Left colon (tissue), 2 donors: ENCODE measurements around the gene CERS3. TPM values are rescaled to one million over a fixed set of nuclear protein-coding genes. Genes with fewer than 3 reads are reported as not detected.

Experiments used
- ATAC-seq: fragments of 200-7000 bp; cut with Tn5 transposase; one replicate; pipeline ENCODE4 v1.9.1; 2020; ENCODE audit warnings: mild to moderate bottlenecking, moderate library complexity
- DNase-seq, 2 donors: peaks; one replicate each; pipeline ENCODE4 v3.0.0-alpha.2; 2020
- intact Hi-C, 2 donors: fragments of 100-400 bp; cut with DNase I in 1 of 2; cut with micrococcal nuclease in 1 of 2; formaldehyde crosslinking; loops; one replicate each; pipeline versions ENCODE4 v1.11.2 to v1.14.0; 2022; cut with DNase I, micrococcal nuclease
- total RNA-seq, 2 donors: library from RNA; stranded (reverse); fragmentation: NEBNext Ultra II Directional; extraction: Animal tissue kit (Norgen Biotek cat#: 25700); gene quantifications; one replicate each; pipeline ENCODE4 v1.2.1, GENCODE V29; 2021
- donor health status: DM: no; HTN: no; CAD: no.
- donor health status: DM: yes; HTN: yes; CAD: no.

CERS3 gene
- total RNA-seq, 2 donors from 2014 or later, result not detected

DNA sequence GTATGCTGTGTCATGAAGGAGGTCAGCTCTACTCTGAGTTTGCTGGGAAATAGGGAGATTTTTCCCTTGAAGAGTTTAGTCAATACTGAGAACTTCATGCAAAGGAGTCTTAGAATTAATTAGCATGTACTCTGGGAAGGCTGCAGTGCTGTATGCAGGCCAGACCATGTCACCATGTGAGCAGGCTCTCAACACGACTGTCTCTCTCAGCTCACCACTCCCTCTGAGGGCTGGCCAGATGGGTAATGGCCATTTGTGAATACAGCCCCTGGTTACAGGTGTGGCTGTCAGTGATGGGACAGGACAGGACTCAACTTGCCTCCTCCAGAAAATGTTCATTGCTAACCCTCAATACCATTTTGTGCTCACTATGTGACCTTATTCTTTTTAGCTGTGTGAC lies 5.1 kb upstream of the CERS3 start:
- no peak for ATAC-seq
- intact Hi-C loops, result no loop called here
- no peak for DNase-seq

DNA sequence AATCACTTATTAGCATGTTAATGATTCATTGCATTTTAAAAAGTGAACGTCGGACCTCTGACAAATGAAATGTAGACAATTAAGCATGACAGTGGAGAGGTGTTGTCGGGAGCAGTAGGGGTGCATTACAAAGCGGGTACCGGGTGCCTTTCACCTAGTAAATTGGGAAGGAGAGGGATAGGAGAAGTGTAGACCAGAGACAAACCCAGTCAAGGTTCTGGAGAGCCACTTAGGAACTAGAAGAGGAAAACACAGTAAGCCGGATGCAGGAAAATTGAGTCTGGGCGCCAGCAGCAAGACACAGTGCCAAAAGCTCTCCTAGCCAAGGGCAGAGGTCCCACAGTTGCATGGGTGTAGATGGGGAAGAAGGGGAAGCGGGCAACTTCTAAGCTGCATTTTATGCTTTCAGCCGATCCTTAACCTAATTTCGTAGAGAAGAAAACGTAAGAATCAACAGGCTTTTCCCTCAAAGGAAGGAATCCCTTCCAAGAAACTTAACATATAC lies 3.1 kb upstream of the CERS3 start:
- intact Hi-C loops, result no loop called here
- ATAC-seq, result no peak

DNA sequence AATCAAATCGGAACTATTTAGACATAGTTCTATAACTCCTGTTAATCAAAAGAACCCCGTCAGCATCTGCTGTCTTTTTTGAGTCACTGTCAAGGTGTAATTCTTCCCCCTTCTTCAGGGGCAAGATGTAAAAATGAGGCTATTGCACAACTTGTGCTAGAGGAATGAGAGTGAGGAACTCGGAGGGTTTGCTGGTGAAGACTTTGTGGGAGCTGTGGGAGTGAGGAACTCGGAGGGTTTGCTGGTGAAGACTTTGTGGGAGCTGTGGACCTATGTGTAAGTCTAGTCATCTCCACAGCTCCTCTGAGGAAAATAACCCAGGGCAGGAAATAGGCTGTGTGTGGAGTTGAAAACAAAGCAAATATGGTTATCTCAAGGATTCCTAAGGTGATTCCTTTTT lies 2.5 kb upstream of the CERS3 start:
- intact Hi-C loops, result no loop called here
- ATAC-seq (no peak), DNase-seq (no peak)

More for the DNA sequence above, 3.1 kb upstream of the CERS3 start:
- no peak for DNase-seq

GRCh38 chr15:100529556-100529955 lies 806 bp upstream of the CERS3 start:
- intact Hi-C loops, result no loop called here
- DNase-seq, result no peak
- no peak for ATAC-seq

DNA sequence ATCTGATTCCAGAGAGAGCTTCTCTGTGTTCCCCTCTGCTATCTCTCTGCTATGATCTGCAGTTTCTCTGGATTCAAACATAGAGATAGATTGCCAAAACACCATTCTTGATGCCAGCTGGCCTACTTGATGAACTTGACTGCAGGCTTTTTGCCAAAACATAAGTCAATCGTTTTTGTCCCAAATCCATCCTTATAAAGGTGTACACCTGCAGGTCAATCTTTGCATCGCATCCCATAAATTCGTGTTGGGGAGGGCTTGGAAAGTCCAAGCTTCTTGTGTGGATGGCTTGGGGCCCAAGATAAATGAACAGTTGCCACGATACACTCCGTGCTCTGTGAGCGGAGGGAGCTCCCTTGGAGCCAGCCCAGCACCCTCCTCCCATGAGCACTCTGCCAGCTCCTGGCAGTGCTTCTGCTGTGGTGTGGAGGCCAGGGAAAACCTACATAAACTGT lies 2.7 kb downstream of the CERS3 start:
- intact Hi-C loops, result no loop called here
- ATAC-seq, result no peak
- DNase-seq, result peak; percentile 11 to 72

DNA sequence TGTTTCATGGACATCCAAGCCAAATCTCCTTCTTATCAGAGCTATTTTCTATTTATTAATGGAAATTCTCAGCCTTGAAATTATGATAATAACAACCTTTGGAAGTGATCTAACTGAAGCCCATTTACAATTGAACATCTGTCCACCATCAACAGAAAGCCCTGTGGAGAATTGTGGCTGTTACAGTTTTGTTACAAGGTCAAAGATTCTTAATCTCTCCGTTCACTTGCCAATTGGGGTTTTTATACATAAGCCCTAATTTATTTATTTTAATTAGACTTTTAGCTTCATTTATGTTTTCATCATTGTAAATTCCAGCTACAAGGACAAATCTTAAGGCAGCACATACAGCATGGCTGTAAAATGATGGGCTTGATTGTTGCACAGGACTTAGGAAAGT lies 3.3 kb downstream of the CERS3 start:
- intact Hi-C loops, result no loop called here
- ATAC-seq (no peak), DNase-seq (no peak)

DNA sequence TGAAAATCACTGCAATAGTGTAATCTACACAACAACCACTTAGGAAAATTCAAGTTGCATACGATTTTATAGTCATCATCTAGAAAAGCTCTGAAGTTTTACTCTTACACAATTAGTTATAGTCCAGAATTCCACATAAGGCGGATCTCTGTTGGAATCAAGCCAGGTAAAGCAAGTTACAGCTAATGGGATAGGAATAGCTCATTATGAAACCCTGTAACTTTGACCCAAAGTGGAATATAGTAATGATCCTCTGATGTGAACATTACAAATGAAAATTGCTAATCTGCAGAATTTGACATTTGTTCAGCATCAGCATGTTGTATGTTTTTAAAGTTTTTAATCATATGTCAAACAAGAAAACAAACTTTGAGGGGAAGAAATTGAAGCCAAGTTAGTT lies 4.4 kb downstream of the CERS3 start:
- ATAC-seq (no peak), DNase-seq (no peak)
- intact Hi-C loops, result no loop called here

DNA sequence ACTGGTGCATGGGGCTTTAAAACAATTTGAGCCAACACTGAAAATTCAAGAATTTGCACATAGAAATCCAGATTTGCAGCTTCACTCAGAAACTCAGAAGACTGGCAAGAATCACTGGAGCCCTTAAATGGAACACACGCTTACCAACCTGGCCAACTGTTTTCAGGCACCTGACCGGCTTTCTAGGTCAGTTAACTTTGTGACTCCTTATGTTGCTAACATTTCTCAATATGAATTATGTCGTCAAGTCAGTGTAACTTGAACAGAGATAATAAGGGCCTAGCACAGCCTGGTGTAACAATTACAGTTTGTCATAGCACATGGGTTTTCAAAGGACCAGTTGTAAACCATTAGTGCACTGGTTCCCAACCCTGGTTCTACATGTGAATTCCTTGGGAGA lies 6.8 kb downstream of the CERS3 start:
- DNase-seq, result no peak
- ATAC-seq, result no peak
- intact Hi-C loops, result no loop called here

DNA sequence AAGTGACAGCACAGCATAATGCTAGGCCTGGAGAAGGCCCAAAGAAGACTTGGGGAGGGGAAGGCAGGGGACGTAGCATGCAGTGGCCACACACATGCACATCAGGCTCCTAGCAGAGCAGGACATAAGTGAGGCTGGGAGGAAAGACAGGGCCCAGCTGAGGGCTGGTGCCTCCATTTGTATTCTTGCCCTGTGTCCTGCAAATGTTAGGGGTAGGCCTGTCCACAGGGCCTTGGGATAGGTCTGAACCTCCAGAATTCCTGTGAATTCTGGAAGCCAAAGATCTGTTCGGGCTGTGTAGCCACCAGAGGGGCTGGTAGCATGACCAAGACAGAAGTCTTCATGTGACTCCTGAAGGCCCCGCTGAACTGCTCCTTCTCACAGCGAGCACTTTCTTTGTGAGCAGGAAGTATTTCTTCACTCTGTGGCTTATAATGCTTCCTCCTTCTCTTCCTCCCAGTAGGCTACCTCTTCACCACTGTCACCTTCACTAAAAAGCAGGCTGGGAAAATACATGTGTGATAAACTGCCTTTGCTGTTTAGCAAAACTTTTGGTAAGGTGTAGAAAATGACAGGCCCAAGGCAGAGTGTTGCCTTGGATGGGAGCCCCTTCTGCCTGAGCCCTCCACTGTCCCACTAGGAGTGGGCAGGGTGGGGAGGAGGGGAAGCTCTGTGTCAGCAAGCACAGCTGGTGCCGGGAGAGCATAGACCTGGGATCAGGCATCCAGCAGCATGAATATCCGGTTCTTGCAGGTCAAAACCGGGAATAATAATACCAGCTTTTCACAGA lies 8.4 kb downstream of the CERS3 start:
- ATAC-seq, result no peak
- intact Hi-C loops, result no loop called here

GRCh38 chr15:100517846-100518245 lies 10.9 kb downstream of the CERS3 start:
- ATAC-seq (no peak), DNase-seq (no peak)
- intact Hi-C loops, result no loop called here

More for the DNA sequence above, 8.4 kb downstream of the CERS3 start:
- DNase-seq, result no peak

GRCh38 chr15:100516643-100517512 lies 11.9 kb downstream of the CERS3 start:
- no peak for ATAC-seq
- intact Hi-C loops, result no loop called here
- no peak for DNase-seq

DNA sequence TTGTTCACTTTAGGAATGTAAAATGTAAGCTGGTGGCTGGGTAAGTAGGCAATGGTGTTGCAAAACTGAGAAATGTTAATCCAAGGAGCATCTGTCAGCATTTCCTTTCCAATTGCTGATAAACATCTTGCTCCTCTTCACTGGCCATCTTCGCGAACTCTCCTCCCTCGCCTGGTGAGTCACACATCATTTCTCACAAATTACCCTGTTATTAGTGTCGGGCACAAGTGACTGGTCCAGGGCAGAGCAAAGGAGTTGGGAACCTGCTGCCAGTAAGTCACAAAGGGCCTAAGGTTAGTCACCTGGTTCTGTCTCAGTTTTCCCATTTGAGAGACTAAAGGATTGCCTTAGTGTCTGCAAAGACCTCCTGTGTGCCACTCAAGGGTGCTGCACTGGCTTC lies 13.0 kb downstream of the CERS3 start:
- DNase-seq (no peak), ATAC-seq (no peak)
- intact Hi-C loops, result no loop called here

GRCh38 chr15:100508641-100509300 lies 20.0 kb downstream of the CERS3 start:
- DNase-seq (no peak), ATAC-seq (no peak)
- intact Hi-C loops, result no loop called here

DNA sequence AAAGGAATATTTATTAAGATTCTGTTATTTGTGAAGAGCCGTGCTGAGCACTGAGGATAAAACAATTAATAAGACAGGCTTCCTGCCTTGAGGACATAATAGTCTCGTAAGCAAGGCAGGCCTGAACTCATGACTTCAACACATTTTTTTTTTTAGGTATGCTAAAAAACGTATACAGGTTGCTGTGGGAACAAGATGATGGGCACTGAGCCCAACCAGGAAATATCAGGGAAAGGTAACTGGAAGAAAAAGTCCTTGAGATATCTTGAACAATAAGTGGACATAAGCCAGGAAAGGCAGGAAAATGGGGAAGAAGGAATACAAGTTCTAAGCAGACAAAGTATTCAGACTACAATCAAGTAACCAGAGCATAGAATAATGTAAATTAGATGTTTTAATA lies 26.1 kb downstream of the CERS3 start:
- intact Hi-C loops, result no loop called here
- DNase-seq (no peak), ATAC-seq (no peak)

DNA sequence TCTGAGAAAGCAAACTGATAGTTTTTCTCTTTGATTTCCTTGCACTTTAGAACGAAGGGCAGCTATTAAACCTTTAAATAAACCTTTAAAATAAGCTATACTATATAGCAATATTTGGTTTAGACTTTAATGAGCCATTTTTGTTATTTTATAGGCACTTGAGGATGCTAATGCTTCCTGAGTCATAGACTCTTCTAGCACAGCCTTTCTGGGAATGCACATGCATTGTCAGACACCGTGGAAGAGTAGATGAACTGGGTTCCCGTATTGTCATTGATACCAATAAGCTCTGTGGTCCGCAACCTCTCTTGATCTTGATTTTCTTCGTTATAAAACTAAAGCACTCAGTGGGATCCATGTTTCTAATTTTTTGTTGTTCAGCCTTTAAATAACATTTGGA lies 27.6 kb downstream of the CERS3 start:
- no peak for DNase-seq
- intact Hi-C loops, result no loop called here
- no peak for ATAC-seq

DNA sequence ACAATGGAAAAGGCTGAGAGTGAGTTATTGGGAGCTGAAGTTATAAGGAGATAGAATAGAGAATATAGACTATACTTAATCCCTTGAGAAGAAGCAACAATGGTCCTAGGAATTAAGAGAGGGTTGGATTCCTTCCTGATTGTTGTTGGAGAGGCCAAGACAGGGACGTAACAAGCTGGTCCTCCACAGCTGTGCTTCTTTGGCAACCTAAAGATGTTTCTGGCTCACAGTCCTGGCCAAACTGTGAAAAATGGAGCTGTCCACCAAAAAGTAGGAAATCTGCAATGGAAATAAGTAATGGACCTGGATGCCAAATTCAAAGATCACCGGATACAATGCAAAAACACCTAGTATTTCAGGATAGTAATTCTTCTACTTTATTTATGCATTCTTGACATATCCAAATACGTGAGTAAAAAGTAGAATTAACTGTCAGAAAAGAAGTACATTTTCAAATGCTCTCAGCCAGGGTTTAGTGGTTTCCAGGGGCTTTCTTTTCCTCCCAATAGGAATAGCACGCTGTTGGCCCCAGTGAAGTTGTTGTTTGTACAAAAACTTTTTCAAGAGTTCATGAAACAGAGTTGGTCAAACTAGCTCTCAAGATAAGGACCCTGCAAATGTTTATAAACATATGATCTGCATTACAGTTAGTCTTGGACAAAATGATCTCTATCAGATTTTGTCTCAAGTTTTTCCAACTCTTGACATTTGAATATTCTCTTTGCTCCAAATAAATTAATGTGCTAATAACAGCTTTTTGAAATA lies 28.3 kb downstream of the CERS3 start:
- ATAC-seq, result no peak
- DNase-seq, result no peak

DNA sequence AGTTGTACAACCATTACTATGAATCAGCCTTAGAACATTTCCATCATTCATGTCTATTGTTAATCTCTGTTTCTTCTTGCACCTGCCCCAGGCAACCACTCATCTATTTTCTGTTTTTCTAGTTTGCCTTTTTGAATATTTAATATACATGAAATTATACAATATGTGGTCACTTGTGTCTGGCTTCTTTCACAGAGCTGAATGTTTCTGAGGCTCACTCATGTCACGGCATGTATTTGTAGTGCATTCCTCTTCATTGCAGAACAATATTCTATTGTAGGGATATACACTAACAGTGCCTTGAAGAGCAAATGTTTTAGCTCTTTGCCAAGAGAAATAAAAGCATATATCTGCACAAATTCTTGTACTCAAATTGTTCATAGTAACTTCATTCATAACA lies 32.9 kb downstream of the CERS3 start:
- DNase-seq (no peak), ATAC-seq (no peak)
- intact Hi-C loops, result no loop called here

More for the DNA sequence above, 28.3 kb downstream of the CERS3 start:
- intact Hi-C loops, result no loop called here

DNA sequence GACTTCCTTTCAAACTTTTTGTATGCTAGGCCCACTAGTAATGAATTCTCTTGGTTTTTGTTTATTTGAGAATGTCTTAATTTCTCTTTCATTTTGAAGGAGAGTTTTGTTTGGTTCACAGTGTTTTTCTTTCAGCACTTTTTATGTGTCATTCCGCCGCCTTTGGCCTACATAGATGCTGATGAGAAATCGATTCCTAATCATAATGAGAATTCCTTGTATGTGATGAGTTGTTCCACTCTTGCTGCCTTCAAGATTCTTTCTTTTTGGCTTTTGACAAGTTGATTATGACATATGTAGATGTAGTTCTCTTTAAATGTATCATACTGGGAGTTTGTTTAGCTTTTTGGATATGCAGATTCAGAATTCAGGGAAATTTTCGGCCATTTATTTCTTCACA lies 35.5 kb downstream of the CERS3 start:
- DNase-seq (no peak), ATAC-seq (no peak)
- intact Hi-C loops, result no loop called here

DNA sequence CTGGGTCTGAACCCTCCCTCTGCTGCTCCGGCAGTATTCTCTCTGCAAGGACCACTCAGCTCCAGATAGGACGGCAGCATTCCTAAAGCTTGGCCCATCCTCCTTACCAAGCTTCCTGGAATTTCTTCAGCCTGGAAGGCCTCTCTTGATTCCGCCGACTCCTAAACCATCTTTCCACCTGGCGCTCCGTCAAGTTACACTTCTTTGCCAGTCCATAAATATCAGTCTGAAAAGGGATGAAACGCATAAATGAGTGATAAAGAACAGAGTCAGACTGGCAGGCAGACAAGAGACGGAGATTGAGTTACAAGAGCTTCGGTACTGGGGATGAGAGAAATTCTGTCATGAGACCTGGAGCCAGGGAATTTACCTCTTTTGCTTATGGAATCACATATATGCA lies 44.3 kb downstream of the CERS3 start:
- ATAC-seq (no peak), DNase-seq (no peak)
- intact Hi-C loops, result no loop called here
